ENCODE data around the gene GABRD. TPM values are rescaled to one million over a fixed set of nuclear protein-coding genes. Genes with fewer than 3 reads are reported as not detected.

Gene GABRD
- total RNA-seq, 1 experiment from 2014 or later = not detected

DNA sequence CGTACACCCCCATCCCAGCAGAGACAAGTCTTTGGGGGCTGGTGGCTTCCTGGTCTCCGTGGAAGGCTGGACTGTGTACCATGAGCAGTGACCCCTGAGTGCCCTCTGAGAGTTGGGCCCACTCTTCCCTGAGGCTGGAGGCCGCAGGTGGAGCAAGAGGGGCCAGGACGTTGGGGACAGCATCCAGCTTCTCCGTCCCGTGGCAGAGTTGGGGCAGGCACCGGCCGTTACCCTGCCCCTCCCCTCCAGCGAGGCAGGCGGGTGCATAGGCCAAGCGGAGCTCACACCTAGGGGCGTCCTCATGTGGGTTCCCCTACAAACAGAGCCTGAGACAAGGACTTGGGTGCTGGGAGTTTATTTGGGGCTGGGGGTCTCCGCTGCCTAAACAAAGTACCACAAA, 14.0 kb downstream of the GABRD start:
- intact Hi-C loops (cut with micrococcal nuclease; ENCODE audit: unreplicated experiment) = loop anchor here (5.0 kb wide), 1 partner anchor 86 kb away; no protein-coding TSS in a partner anchor
- ChIA-PET CTCF (no interaction called here), POLR2A (ENCODE audit: unreplicated experiment) (no interaction called here)
- Histone ChIP-seq H2AFZ (no peak overlapping the region), H3K4me1 (replicated peaks; ENCODE audit: insufficient read depth) (no peaks in the 10 kb centered on the region), H3K36me3 (ENCODE audit: low read depth) (no peaks in the 10 kb centered on the region), H3K27me3 (ENCODE audit: insufficient read depth, low read depth) (peaks cover 84% of the 10 kb centered on the region), H3K4me2 (no peak overlapping the region), H4K20me1 (ENCODE audit: insufficient read depth) (no peaks in the 10 kb centered on the region), H3K9me2 (ENCODE audit: insufficient read depth) (no peaks in the 10 kb centered on the region), H3K27ac (no peak overlapping the region), H3K79me2 (ENCODE audit: low read depth) (no peaks in the 10 kb centered on the region), H3K4me3 (no peak overlapping the region), H3K9me3 (ENCODE audit: insufficient read depth, low read depth) (no peaks in the 10 kb centered on the region), H3F3A (ENCODE audit: insufficient read depth, low read depth) (no peaks in the 10 kb centered on the region)
- no peak for TF ChIP-seq EZH2 (IDR thresholded peaks at IDR 0.05; ENCODE audit: low read depth)
- TF ChIP-seq, protein P1, sequence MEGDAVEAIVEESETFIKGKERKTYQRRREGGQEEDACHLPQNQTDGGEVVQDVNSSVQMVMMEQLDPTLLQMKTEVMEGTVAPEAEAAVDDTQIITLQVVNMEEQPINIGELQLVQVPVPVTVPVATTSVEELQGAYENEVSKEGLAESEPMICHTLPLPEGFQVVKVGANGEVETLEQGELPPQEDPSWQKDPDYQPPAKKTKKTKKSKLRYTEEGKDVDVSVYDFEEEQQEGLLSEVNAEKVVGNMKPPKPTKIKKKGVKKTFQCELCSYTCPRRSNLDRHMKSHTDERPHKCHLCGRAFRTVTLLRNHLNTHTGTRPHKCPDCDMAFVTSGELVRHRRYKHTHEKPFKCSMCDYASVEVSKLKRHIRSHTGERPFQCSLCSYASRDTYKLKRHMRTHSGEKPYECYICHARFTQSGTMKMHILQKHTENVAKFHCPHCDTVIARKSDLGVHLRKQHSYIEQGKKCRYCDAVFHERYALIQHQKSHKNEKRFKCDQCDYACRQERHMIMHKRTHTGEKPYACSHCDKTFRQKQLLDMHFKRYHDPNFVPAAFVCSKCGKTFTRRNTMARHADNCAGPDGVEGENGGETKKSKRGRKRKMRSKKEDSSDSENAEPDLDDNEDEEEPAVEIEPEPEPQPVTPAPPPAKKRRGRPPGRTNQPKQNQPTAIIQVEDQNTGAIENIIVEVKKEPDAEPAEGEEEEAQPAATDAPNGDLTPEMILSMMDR (conservative IDR thresholded peaks at IDR 0.05) = no peak
- BruUV-seq (replicated peaks) = no TSS peak
- no peak for DNase-seq

DNA sequence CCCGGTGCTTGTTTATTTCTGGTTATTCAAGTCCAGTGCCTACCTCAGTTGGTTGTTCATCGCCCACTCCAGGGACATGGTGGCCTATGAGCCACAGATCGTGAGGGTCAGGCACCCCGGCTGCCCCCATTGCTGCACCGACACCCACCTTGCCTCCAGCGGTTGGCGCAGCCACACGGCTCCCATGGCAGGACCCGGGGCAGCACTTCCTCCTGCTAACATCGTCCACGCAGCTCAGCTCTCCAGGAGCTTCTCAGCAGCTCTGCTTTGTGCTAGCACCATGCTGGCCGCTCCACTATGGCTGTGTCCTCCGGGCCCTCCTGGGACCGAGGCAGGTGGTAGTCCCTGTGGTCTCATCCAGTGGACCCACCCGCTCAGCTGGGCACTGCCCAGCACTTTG, 17.1 kb downstream of the GABRD start:
- H3K9me2 ChIP-seq (ENCODE audit: insufficient read depth) = no peaks in the 10 kb centered on the region
- H3K9me3 ChIP-seq (ENCODE audit: insufficient read depth, low read depth) = no peaks in the 10 kb centered on the region
- intact Hi-C loops (cut with micrococcal nuclease; ENCODE audit: unreplicated experiment) = no loop called here
- H3K4me2 ChIP-seq = no peak overlapping the region
- H3K36me3 ChIP-seq (ENCODE audit: low read depth) = no peaks in the 10 kb centered on the region
- no peak overlapping the region for H3K4me3 ChIP-seq
- H2AFZ ChIP-seq = no peak overlapping the region
- no peaks in the 10 kb centered on the region for H3K4me1 ChIP-seq (replicated peaks; ENCODE audit: insufficient read depth)
- no peaks in the 10 kb centered on the region for H3K79me2 ChIP-seq (ENCODE audit: low read depth)
- DNase-seq = no peak
- H3K27me3 ChIP-seq (ENCODE audit: insufficient read depth, low read depth) = peaks cover 93% of the 10 kb centered on the region
- H3K27ac ChIP-seq = no peak overlapping the region
- ChIA-PET POLR2A (ENCODE audit: unreplicated experiment) (no interaction called here), CTCF (no interaction called here)
- no TSS peak for BruUV-seq (replicated peaks)
- TF ChIP-seq, protein P1 (conservative IDR thresholded peaks at IDR 0.05) = no peak
- no peak for TF ChIP-seq EZH2 (IDR thresholded peaks at IDR 0.05; ENCODE audit: low read depth)
- H4K20me1 ChIP-seq (ENCODE audit: insufficient read depth) = no peaks in the 10 kb centered on the region
- no peaks in the 10 kb centered on the region for H3F3A ChIP-seq (ENCODE audit: insufficient read depth, low read depth)

DNA sequence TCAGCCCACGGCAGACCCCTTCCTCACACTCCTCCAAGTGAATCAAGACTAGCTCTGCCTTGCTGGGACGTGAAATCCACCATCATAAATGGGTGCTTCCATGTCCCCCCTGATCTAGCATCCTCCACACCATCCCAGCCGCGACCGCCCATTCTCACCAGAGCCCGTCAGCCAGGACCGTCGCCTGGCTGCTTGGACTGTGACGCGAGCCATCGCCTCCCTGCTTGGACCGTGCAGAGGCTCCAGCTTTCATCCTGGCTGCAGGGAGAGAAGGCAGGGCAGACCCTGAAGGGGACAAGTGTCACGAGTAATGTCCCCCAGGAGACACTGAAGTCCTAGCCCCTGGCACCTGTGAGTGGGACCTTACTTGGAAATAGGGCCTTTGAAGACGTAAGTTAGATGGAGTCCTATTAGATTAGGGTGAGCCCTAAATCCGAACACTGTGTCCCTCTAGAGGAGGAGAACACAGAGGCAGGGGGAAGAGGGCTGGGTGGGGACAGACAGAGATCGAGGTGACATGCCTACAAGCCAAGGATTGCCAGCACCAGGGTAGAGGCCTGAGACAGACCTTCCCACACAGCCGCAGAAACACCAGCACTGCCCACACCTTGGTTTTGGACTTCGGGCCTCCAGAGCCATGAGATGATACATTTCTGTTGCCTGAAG, 18.3 kb downstream of the GABRD start:
- Histone ChIP-seq H3K4me1 (replicated peaks; ENCODE audit: insufficient read depth) (no peaks in the 10 kb centered on the region), H4K20me1 (ENCODE audit: insufficient read depth) (no peaks in the 10 kb centered on the region), H3K36me3 (ENCODE audit: low read depth) (no peaks in the 10 kb centered on the region), H3K27ac (no peak overlapping the region), H3K9me3 (ENCODE audit: insufficient read depth, low read depth) (no peaks in the 10 kb centered on the region), H2AFZ (no peak overlapping the region), H3F3A (ENCODE audit: insufficient read depth, low read depth) (no peaks in the 10 kb centered on the region), H3K9me2 (ENCODE audit: insufficient read depth) (no peaks in the 10 kb centered on the region), H3K4me2 (no peak overlapping the region), H3K4me3 (no peak overlapping the region), H3K79me2 (ENCODE audit: low read depth) (no peaks in the 10 kb centered on the region), H3K27me3 (ENCODE audit: insufficient read depth, low read depth) (peaks cover 89% of the 10 kb centered on the region)
- no TSS peak for BruUV-seq (replicated peaks)
- POLR2A ChIA-PET (ENCODE audit: unreplicated experiment) = no interaction called here
- intact Hi-C loops (cut with micrococcal nuclease; ENCODE audit: unreplicated experiment) = no loop called here
- TF ChIP-seq, protein P1 (conservative IDR thresholded peaks at IDR 0.05) = no peak
- no peak for TF ChIP-seq EZH2 (IDR thresholded peaks at IDR 0.05; ENCODE audit: low read depth)
- DNase-seq = no peak
- CTCF ChIA-PET = no interaction called here

Measured in PC-9 (cell line).